ENCODE results near the gene NPAS4.
"Not testable (repeated sequence)": the region's sequence is repeated elsewhere in the genome, so short reads cannot be mapped to it uniquely, and the experiment has no call there.

DNA sequence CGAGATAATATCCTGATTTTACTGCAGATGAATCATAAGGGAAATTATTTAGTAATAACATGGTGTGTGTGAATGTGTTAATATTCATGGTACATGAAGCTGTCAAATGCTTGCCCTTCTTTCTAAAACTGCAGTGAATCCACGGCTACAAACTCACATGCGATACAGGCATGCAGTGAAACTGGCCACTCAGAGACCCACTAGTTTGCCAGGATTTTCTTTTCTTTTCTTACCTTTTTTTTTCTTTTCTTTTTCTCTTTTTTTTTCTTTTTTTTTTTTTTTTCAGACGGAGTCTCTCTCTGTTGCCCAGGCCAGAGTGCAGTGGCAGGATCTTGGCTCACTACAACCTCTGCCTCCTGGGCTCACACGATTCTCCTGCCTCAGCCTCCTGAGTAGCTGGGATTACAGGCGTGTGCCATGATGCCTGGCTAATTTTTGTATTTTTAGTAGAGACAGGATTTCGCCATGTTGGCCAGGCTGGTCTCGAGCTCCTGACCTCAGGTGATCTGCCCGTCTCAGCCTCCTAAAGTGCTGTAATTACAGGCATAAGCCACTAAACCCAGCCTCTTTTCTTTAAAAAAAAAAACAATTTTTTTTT is 47.0 kb upstream of the NPAS4 start:
- TF ChIP-seq PRDM10 (CRISPR knock-in tag; IDR thresholded peaks at IDR 0.05; ENCODE audit: low read depth); HDAC2 (CRISPR knock-in tag; IDR thresholded peaks at IDR 0.05); ZMAT3 (CRISPR knock-in tag; conservative IDR thresholded peaks at IDR 0.05); TAF1 (CRISPR knock-in tag; IDR thresholded peaks at IDR 0.05); FOXC1 (CRISPR knock-in tag; IDR thresholded peaks at IDR 0.05; ENCODE audit: borderline replicate concordance); KDM5B (CRISPR knock-in tag; IDR thresholded peaks at IDR 0.05; ENCODE audit: borderline replicate concordance); MTA1 (CRISPR knock-in tag; IDR thresholded peaks at IDR 0.05; ENCODE audit: borderline replicate concordance); EZH2 (conservative IDR thresholded peaks at IDR 0.05; ENCODE audit: low read depth, low read length): not testable (repeated sequence)
- TF ChIP-seq, protein P1, sequence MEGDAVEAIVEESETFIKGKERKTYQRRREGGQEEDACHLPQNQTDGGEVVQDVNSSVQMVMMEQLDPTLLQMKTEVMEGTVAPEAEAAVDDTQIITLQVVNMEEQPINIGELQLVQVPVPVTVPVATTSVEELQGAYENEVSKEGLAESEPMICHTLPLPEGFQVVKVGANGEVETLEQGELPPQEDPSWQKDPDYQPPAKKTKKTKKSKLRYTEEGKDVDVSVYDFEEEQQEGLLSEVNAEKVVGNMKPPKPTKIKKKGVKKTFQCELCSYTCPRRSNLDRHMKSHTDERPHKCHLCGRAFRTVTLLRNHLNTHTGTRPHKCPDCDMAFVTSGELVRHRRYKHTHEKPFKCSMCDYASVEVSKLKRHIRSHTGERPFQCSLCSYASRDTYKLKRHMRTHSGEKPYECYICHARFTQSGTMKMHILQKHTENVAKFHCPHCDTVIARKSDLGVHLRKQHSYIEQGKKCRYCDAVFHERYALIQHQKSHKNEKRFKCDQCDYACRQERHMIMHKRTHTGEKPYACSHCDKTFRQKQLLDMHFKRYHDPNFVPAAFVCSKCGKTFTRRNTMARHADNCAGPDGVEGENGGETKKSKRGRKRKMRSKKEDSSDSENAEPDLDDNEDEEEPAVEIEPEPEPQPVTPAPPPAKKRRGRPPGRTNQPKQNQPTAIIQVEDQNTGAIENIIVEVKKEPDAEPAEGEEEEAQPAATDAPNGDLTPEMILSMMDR (CRISPR knock-in tag; IDR thresholded peaks at IDR 0.05) = not testable (repeated sequence)
- TF ChIP-seq, protein P2, sequence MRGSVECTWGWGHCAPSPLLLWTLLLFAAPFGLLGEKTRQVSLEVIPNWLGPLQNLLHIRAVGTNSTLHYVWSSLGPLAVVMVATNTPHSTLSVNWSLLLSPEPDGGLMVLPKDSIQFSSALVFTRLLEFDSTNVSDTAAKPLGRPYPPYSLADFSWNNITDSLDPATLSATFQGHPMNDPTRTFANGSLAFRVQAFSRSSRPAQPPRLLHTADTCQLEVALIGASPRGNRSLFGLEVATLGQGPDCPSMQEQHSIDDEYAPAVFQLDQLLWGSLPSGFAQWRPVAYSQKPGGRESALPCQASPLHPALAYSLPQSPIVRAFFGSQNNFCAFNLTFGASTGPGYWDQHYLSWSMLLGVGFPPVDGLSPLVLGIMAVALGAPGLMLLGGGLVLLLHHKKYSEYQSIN (CRISPR knock-in tag; IDR thresholded peaks at IDR 0.05; ENCODE audit: borderline replicate concordance) = not testable (repeated sequence)
- TF ChIP-seq, protein P3, sequence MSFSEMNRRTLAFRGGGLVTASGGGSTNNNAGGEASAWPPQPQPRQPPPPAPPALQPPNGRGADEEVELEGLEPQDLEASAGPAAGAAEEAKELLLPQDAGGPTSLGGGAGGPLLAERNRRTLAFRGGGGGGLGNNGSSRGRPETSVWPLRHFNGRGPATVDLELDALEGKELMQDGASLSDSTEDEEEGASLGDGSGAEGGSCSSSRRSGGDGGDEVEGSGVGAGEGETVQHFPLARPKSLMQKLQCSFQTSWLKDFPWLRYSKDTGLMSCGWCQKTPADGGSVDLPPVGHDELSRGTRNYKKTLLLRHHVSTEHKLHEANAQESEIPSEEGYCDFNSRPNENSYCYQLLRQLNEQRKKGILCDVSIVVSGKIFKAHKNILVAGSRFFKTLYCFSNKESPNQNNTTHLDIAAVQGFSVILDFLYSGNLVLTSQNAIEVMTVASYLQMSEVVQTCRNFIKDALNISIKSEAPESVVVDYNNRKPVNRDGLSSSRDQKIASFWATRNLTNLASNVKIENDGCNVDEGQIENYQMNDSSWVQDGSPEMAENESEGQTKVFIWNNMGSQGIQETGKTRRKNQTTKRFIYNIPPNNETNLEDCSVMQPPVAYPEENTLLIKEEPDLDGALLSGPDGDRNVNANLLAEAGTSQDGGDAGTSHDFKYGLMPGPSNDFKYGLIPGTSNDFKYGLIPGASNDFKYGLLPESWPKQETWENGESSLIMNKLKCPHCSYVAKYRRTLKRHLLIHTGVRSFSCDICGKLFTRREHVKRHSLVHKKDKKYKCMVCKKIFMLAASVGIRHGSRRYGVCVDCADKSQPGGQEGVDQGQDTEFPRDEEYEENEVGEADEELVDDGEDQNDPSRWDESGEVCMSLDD (CRISPR knock-in tag; IDR thresholded peaks at IDR 0.05; ENCODE audit: borderline replicate concordance) = not testable (repeated sequence)
- TF ChIP-seq, protein P4, sequence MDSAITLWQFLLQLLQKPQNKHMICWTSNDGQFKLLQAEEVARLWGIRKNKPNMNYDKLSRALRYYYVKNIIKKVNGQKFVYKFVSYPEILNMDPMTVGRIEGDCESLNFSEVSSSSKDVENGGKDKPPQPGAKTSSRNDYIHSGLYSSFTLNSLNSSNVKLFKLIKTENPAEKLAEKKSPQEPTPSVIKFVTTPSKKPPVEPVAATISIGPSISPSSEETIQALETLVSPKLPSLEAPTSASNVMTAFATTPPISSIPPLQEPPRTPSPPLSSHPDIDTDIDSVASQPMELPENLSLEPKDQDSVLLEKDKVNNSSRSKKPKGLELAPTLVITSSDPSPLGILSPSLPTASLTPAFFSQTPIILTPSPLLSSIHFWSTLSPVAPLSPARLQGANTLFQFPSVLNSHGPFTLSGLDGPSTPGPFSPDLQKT (CRISPR knock-in tag; IDR thresholded peaks at IDR 0.05; ENCODE audit: borderline replicate concordance) = not testable (repeated sequence)

Measured in HepG2 (cell line).